ENCODE measurements around the gene MACO1.

- TF ChIP-seq CTCF (IDR thresholded peaks at IDR 0.05 in 8 of 11, conservative IDR thresholded peaks at IDR 0.05 in 3 of 11) (no peak), POLR2A (IDR thresholded peaks at IDR 0.05) (no peak), POLR2AphosphoS5 (IDR thresholded peaks at IDR 0.05) (no peak)
Measured at GRCh38 chr1:25445993-25446538, 15.4 kb downstream of the MACO1 start.
